SH-SY5Y (cell line): ENCODE results near the gene N4BP3.

Experiments
- GATA2 ChIP-seq: IDR thresholded peaks from 2 replicates; pipeline ENCODE4 v1.6.1; 2011; ENCODE audit warnings: mild to moderate bottlenecking, low read depth, low read length
- GATA3 ChIP-seq: IDR thresholded peaks from 2 replicates; pipeline ENCODE4 v1.6.1; 2011; ENCODE audit warnings: low read depth, mild to moderate bottlenecking, low read length, moderate library complexity

DNA sequence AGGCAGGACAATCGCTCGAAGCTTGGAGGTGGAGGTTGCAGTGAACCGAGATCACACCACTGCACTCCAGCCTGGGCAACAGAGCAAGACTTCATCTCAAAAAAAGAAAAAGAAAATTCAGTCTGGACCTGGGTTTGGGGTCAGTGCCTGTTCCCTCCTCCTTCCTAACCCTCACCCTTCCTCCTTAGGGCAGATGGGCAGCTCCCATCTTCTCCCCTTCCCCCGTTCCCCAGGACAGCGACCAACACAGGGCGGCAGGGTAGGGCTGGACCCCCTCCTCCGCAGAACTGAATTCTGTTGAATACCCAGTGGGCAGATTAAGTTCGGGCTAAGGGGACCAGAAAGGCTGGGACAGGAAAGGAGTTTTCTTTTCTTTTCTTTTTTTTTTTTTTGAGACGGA, 16.0 kb downstream of the N4BP3 start:
- TF ChIP-seq GATA2 (no peak), GATA3 (no peak)
